ENCODE measurements around the gene TMEM170A. TPM values are rescaled to one million over a fixed set of nuclear protein-coding genes. Genes with fewer than 3 reads are reported as not detected.

Gene TMEM170A
- total RNA-seq, 1 donor from 2014 or later, result 46.4 TPM

DNA sequence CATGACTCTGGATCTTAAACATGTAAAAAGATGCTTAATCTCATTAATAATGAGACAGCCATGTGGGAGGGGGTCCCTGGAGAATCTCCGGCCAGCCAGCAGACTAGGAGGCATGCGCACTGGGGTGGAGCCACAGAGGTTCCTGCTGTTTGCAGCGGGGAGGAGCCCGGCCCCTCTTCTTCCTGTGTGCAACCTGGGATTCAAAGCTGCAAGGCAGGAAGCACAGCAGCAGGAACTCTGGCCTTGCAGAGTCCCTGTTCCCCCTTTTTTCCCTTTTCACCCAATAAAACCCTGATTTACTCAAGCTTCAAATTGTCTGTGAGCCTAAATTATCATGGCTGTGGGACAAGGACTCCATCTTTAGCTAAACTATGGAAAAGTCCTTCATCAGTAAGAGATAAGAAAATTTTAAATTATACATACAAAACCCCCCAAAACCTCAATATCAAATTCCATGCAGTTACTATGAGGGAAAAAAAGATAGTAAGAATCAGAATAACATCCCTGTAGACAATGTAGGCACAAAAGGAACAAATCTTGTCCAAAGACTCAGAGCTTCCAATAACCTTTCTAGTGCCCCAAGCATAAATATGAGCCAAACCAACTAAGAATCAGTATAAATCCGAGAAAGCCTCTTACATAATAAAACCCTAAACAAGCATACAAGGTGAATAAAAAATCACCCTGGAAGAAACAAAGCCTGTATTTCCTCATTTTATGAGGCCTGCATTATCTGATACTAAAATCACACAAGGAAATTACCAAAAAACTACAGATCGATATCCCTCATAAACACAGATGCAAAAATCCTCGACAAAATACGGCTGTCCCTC, 43.3 kb downstream of the TMEM170A start:
- peaks cover 31% of the 10 kb centered on the region for H3K4me1 Mint-ChIP-seq (ENCODE audit: unreplicated experiment)
- H3K9me3 Mint-ChIP-seq, result peaks cover 6% of the 10 kb centered on the region
- H3K36me3 Mint-ChIP-seq, result peaks cover 7% of the 10 kb centered on the region
- peak overlapping the region; percentile 61 for H3K4me3 Mint-ChIP-seq
- DNase-seq (ENCODE audit: extremely low spot score, unreplicated experiment), result peak; percentile 75
- H3K27me3 Mint-ChIP-seq, result no peaks in the 10 kb centered on the region
- no peak for TF ChIP-seq CTCF (conservative IDR thresholded peaks at IDR 0.05)
- H3K27ac Mint-ChIP-seq, result peak overlapping the region; percentile 77

GRCh38 chr16:75416904-75417565, 47.5 kb downstream of the TMEM170A start:
- DNase-seq (ENCODE audit: extremely low spot score, unreplicated experiment), result no peak
- Mint-ChIP-seq H3K4me3 (no peak overlapping the region), H3K27me3 (no peaks in the 10 kb centered on the region), H3K9me3 (peaks cover 6% of the 10 kb centered on the region), H3K36me3 (peaks cover 9% of the 10 kb centered on the region), H3K4me1 (ENCODE audit: unreplicated experiment) (peaks cover 27% of the 10 kb centered on the region), H3K27ac (peak overlapping the region; percentile 15)
- no peak for TF ChIP-seq CTCF (conservative IDR thresholded peaks at IDR 0.05)

GRCh38 chr16:75415169-75415905, 49.2 kb downstream of the TMEM170A start:
- H3K4me1 Mint-ChIP-seq (ENCODE audit: unreplicated experiment), result peaks cover 12% of the 10 kb centered on the region
- no peak overlapping the region for H3K4me3 Mint-ChIP-seq
- H3K27me3 Mint-ChIP-seq, result no peaks in the 10 kb centered on the region
- peaks cover 9% of the 10 kb centered on the region for H3K36me3 Mint-ChIP-seq
- H3K27ac Mint-ChIP-seq, result no peak overlapping the region
- peaks cover 6% of the 10 kb centered on the region for H3K9me3 Mint-ChIP-seq
- no peak for DNase-seq (ENCODE audit: extremely low spot score, unreplicated experiment)
- no peak for TF ChIP-seq CTCF (conservative IDR thresholded peaks at IDR 0.05)

DNA sequence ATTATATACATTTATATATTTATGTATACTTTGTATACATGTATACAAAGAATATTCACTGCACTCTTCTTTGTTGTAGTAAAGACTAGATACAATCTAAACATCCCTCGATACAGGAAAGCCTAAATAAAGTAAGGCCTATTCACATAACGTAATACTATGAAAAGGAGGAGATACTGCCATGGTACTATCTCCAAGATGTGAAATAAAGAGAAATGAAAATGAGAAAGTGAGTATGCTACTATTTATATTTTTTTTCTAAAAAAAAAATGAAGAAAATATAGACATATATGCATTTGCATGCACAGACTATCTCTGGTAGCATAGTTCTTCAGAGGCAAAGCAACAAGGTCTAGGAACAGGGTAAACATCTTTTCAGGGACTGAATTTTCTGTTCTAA, 50.5 kb downstream of the TMEM170A start:
- DNase-seq (ENCODE audit: extremely low spot score, unreplicated experiment), result no peak
- TF ChIP-seq CTCF (conservative IDR thresholded peaks at IDR 0.05), result no peak
- Mint-ChIP-seq H3K36me3 (peaks cover 13% of the 10 kb centered on the region), H3K27ac (no peak overlapping the region), H3K4me1 (ENCODE audit: unreplicated experiment) (peaks cover 8% of the 10 kb centered on the region), H3K4me3 (no peak overlapping the region), H3K27me3 (no peaks in the 10 kb centered on the region), H3K9me3 (peaks cover 6% of the 10 kb centered on the region)

- H3K4me1 Mint-ChIP-seq (ENCODE audit: unreplicated experiment), result peaks cover 5% of the 10 kb centered on the region
- no peak overlapping the region for H3K4me3 Mint-ChIP-seq
- no peak for TF ChIP-seq CTCF (conservative IDR thresholded peaks at IDR 0.05)
- no peak for DNase-seq (ENCODE audit: extremely low spot score, unreplicated experiment)
- no peak overlapping the region for H3K27ac Mint-ChIP-seq
- peaks cover 18% of the 10 kb centered on the region for H3K36me3 Mint-ChIP-seq
- no peaks in the 10 kb centered on the region for H3K27me3 Mint-ChIP-seq
- no peaks in the 10 kb centered on the region for H3K9me3 Mint-ChIP-seq
These were observed 57.5 kb downstream of the TMEM170A start for GRCh38 chr16:75406943-75407342.

All from type B pancreatic cell (in vitro differentiated cells).